Rectal smooth muscle tissue (tissue), 1 donor: Measurements from ENCODE around the gene OPA3.

Experiments used
- H3K27ac ChIP-seq: one replicate; pipeline ENCODE4 v1.7.0; 2013; ENCODE audit warnings: low read depth, low read length, inconsistent platforms
- H3K27me3 ChIP-seq: one replicate; pipeline ENCODE4 v1.7.0; 2013; ENCODE audit warnings: low read length; ENCODE audit not compliant: control insufficient read depth, insufficient read depth
- H3K36me3 ChIP-seq: one replicate; pipeline ENCODE4 v1.7.0; 2013; ENCODE audit warnings: low read length; ENCODE audit not compliant: control insufficient read depth, insufficient read depth
- H3K4me1 ChIP-seq: one replicate; pipeline ENCODE4 v1.7.0; 2013; ENCODE audit warnings: low read length; ENCODE audit not compliant: control insufficient read depth, insufficient read depth
- H3K4me3 ChIP-seq: one replicate; pipeline ENCODE4 v1.7.0; 2013; ENCODE audit warnings: low read length
- H3K9ac ChIP-seq: one replicate; pipeline ENCODE4 v1.7.0; 2013; ENCODE audit warnings: low read length

The OPA3 gene

GRCh38 chr19:45488708-45489107 is 95.9 kb downstream of the OPA3 start:
- Histone ChIP-seq H3K36me3 (no peaks in the 10 kb centered on the region), H3K4me3 (no peak overlapping the region), H3K4me1 (peaks cover 5% of the 10 kb centered on the region), H3K27ac (no peak overlapping the region), H3K9ac (no peak overlapping the region), H3K27me3 (no peaks in the 10 kb centered on the region)

- H3K4me1 ChIP-seq: no peaks in the 10 kb centered on the region
- H3K27ac ChIP-seq: peak overlapping the region; percentile 56
- no peaks in the 10 kb centered on the region for H3K27me3 ChIP-seq
- H3K4me3 ChIP-seq: peak overlapping the region; percentile 81
- no peak overlapping the region for H3K9ac ChIP-seq
- no peaks in the 10 kb centered on the region for H3K36me3 ChIP-seq
These were observed 99.1 kb downstream of the OPA3 start for GRCh38 chr19:45485305-45486077.

- no peak overlapping the region for H3K9ac ChIP-seq
- no peaks in the 10 kb centered on the region for H3K27me3 ChIP-seq
- H3K27ac ChIP-seq: no peak overlapping the region
- H3K4me3 ChIP-seq: no peak overlapping the region
- no peaks in the 10 kb centered on the region for H3K4me1 ChIP-seq
- no peaks in the 10 kb centered on the region for H3K36me3 ChIP-seq
These were observed 100.2 kb downstream of the OPA3 start for GRCh38 chr19:45484273-45484945.

- H3K9ac ChIP-seq: no peak overlapping the region
- no peak overlapping the region for H3K4me3 ChIP-seq
- H3K4me1 ChIP-seq: no peaks in the 10 kb centered on the region
- no peaks in the 10 kb centered on the region for H3K36me3 ChIP-seq
- H3K27me3 ChIP-seq: no peaks in the 10 kb centered on the region
- no peak overlapping the region for H3K27ac ChIP-seq
These were observed 101.6 kb downstream of the OPA3 start for GRCh38 chr19:45483033-45483432.

GRCh38 chr19:45478454-45479238 is 106.0 kb downstream of the OPA3 start:
- Histone ChIP-seq H3K27ac (peak overlapping the region; percentile 97), H3K27me3 (no peaks in the 10 kb centered on the region), H3K36me3 (no peaks in the 10 kb centered on the region), H3K4me3 (peak overlapping the region; percentile 70), H3K4me1 (no peaks in the 10 kb centered on the region), H3K9ac (peak overlapping the region; percentile 63)

GRCh38 chr19:45477713-45478453 is 106.7 kb downstream of the OPA3 start:
- Histone ChIP-seq H3K4me1 (no peaks in the 10 kb centered on the region), H3K36me3 (no peaks in the 10 kb centered on the region), H3K4me3 (peak overlapping the region; percentile 70), H3K9ac (no peak overlapping the region), H3K27ac (peak overlapping the region; percentile 97), H3K27me3 (no peaks in the 10 kb centered on the region)
